HG03571 (cell line): ENCODE results near the gene SH3BP5L.

ENCODE experiments used
- ATAC-seq: cut with Tn5 transposase; IDR thresholded peaks from one replicate; pipeline ENCODE4 v1.9.1; 2021; ENCODE audit not compliant: unreplicated experiment

SH3BP5L gene

DNA sequence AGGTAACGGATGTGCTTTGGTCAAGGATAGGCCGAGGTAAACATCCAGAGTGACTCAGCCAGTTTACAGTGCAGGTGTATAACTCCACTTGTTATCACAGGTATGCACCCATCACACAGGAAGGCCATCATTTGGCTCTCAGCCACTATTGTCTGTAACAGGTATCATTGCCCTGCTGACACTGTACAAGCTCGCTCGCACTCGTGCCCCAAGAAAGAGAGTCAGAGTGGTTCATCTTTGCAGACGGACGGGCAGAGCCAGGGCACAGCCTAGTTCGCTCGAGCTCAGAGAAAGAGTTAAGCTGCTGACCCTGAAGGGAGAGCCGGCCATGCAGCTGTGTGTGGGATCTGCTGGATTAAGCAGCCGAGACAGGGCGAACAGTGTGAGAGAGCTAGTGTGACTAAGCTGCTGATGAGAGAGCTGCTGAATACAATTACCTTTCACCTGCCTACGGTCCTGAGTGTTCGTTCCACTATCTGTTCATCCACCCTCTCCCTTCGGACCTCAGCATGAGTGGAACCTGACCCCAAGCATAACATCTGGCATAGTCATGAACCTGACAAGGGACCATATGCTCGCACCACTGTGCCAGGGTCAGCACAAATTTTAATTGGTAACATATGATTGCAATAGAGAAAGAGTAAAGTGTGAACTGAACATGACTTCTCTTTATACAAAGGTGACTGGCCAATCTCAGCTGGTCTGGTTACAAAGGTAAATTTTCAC, 43.1 kb downstream of the SH3BP5L start:
- no peak for ATAC-seq

DNA sequence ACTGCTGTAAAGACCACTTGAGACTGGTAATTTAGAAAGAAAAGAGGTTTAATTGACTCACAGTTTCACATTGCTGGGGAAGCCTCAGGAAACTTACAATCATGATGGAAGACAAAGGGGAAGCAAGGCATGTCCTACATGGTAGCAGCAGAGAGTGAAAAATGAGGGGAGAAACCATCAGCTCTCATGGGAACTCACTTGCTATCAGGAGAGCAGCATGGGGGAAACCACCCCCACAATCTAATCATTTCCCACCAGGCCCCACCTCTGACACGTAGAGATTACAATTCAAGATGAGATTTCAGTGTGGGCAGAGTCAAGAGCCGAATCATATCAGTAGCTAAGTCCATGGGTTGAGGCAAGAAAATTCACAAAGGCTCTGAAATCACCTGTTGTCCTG, 46.4 kb downstream of the SH3BP5L start:
- no peak for ATAC-seq

GRCh38 chr1:248778906-248779305, 46.8 kb downstream of the SH3BP5L start:
- ATAC-seq: no peak

- ATAC-seq: no peak
Measured at GRCh38 chr1:248776991-248777390, 48.7 kb downstream of the SH3BP5L start.

GRCh38 chr1:248775441-248775840, 50.3 kb downstream of the SH3BP5L start:
- ATAC-seq: no peak
